ENCODE results near the gene PLEKHG2.
A peak's percentile ranks its signal among the peaks of the same experiment; 100 is the strongest.
"Not testable (repeated sequence)": the region's sequence is repeated elsewhere in the genome, so short reads cannot be mapped to it uniquely, and the experiment has no call there.

The PLEKHG2 gene

GRCh38 chr19:39412100-39412866 is at the start of gene PLEKHG2:
TSS of gene PLEKHG2 (plus strand) at chr19:39412669. CDS start at chr19:39414087, 1,418 bp downstream.
- peak; percentile 100 for DNase-seq

- no peak for DNase-seq
Observed at GRCh38 chr19:39362682-39363657, 49.5 kb upstream of the PLEKHG2 start.

GRCh38 chr19:39363901-39364457 is 48.5 kb upstream of the PLEKHG2 start:
- DNase-seq, result no peak

- DNase-seq, result no peak
Observed at GRCh38 chr19:39365531-39365930, 46.9 kb upstream of the PLEKHG2 start.

- no peak for DNase-seq
Observed at GRCh38 chr19:39369200-39369599, 43.3 kb upstream of the PLEKHG2 start.

- DNase-seq, result no peak
Observed at GRCh38 chr19:39370735-39371134, 41.7 kb upstream of the PLEKHG2 start.

- no peak for DNase-seq
Observed at GRCh38 chr19:39372047-39372802, 40.2 kb upstream of the PLEKHG2 start.

- DNase-seq, result no peak
Observed at GRCh38 chr19:39372941-39373340, 39.5 kb upstream of the PLEKHG2 start.

- DNase-seq, result no peak
Observed at GRCh38 chr19:39375929-39376328, 36.5 kb upstream of the PLEKHG2 start.

GRCh38 chr19:39377373-39378362 is 34.8 kb upstream of the PLEKHG2 start:
- no peak for DNase-seq

- not testable (repeated sequence) for DNase-seq
Observed at GRCh38 chr19:39379366-39379765, 33.1 kb upstream of the PLEKHG2 start.

GRCh38 chr19:39379865-39380396 is 32.5 kb upstream of the PLEKHG2 start:
- no peak for DNase-seq

GRCh38 chr19:39380521-39381502 is 31.7 kb upstream of the PLEKHG2 start:
- no peak for DNase-seq

GRCh38 chr19:39381910-39382611 is 30.4 kb upstream of the PLEKHG2 start:
- DNase-seq, result peak; percentile 77

- no peak for DNase-seq
Observed at GRCh38 chr19:39382991-39383828, 29.3 kb upstream of the PLEKHG2 start.

GRCh38 chr19:39384839-39385568 is 27.5 kb upstream of the PLEKHG2 start:
- DNase-seq, result no peak

GRCh38 chr19:39385629-39386411 is 26.6 kb upstream of the PLEKHG2 start:
- no peak for DNase-seq

Measured in hematopoietic multipotent progenitor cell treated with erythropoietin and hydrocortisone succinate and interleukin-3 and kit ligand, for 6 days (in vitro differentiated cells).